Osteoblast (primary cell): ENCODE measurements around the gene FAM3B. TPM values are rescaled to one million over a fixed set of nuclear protein-coding genes. Genes with fewer than 3 reads are reported as not detected.

Experiments
- DNase-seq: peaks from one replicate; pipeline ENCODE4 v3.0.0; 2011; ENCODE audit warnings: low spot score, mixed read lengths; ENCODE audit not compliant: insufficient read length; ENCODE audit errors: missing footprints
- H2AFZ ChIP-seq: 2 replicates; pipeline ENCODE4 v1.6.0; 2011; ENCODE audit warnings: mild to moderate bottlenecking, low read length
- H3K27ac ChIP-seq: 2 replicates; pipeline ENCODE4 v1.5.1; 2011; ENCODE audit warnings: mild to moderate bottlenecking, low read depth, low read length, moderate library complexity
- H3K27me3 ChIP-seq: 2 replicates; pipeline ENCODE4 v1.6.0; 2012; ENCODE audit warnings: mild to moderate bottlenecking, control low read depth, inconsistent platforms, low read length, moderate library complexity; ENCODE audit not compliant: insufficient read depth
- H3K36me3 ChIP-seq: 2 replicates; pipeline ENCODE4 v1.5.1; 2011; ENCODE audit warnings: mild to moderate bottlenecking, low read length, control low read depth, moderate library complexity; ENCODE audit not compliant: insufficient read depth
- H3K4me1 ChIP-seq: 2 replicates; pipeline ENCODE4 v1.5.1; 2011; ENCODE audit warnings: mild to moderate bottlenecking, low read length, control low read depth, moderate library complexity; ENCODE audit not compliant: insufficient read depth
- H3K4me2 ChIP-seq: 2 replicates; pipeline ENCODE4 v1.6.0; 2011; ENCODE audit warnings: mild to moderate bottlenecking, low read length; ENCODE audit not compliant: insufficient read depth
- H3K4me3 ChIP-seq: fragments of 200-600 bp; sonication (generic); 3 replicates; pipeline ENCODE4 v1.5.1; 2012; ENCODE audit warnings: mild to moderate bottlenecking, low read length, inconsistent platforms; ENCODE audit not compliant: insufficient read depth
- H3K79me2 ChIP-seq: 2 replicates; pipeline ENCODE4 v1.6.0; 2012; ENCODE audit warnings: mild to moderate bottlenecking, low read length, control low read depth, inconsistent platforms; ENCODE audit not compliant: insufficient read depth
- H3K9me3 ChIP-seq: 2 replicates; pipeline ENCODE4 v1.5.1; 2011; ENCODE audit warnings: low read depth, low read length, control low read depth
- H4K20me1 ChIP-seq: 2 replicates; pipeline ENCODE4 v1.6.0; 2012; ENCODE audit warnings: mild to moderate bottlenecking, low read length, control low read depth; ENCODE audit not compliant: insufficient read depth
- CTCF ChIP-seq: IDR thresholded peaks from 2 replicates; pipeline ENCODE4 v1.5.1; 2011; ENCODE audit warnings: mild to moderate bottlenecking, low read depth, low read length, moderate library complexity; ENCODE audit errors: extremely low read depth
- total RNA-seq: library from RNA; depleted of rRNA; stranded (reverse); fragments of >200 nt; gene quantifications from 2 replicates; pipeline ENCODE4 v1.2.3, GENCODE V29; 2012

Gene FAM3B
- total RNA-seq, 1 donor = not detected

GRCh38 chr21:41319273-41319672 lies 2.7 kb downstream of the FAM3B start:
- Histone ChIP-seq H3K27ac (no peak overlapping the region), H2AFZ (no peak overlapping the region), H3K9me3 (no peaks in the 10 kb centered on the region), H3K4me1 (no peaks in the 10 kb centered on the region), H3K27me3 (peaks cover 32% of the 10 kb centered on the region), H3K36me3 (no peaks in the 10 kb centered on the region), H3K79me2 (no peaks in the 10 kb centered on the region), H3K4me2 (no peak overlapping the region), H3K4me3 (no peak overlapping the region), H4K20me1 (no peaks in the 10 kb centered on the region)
- DNase-seq = peak; percentile 47
- no peak for TF ChIP-seq CTCF

- Histone ChIP-seq H2AFZ (no peak overlapping the region), H3K9me3 (no peaks in the 10 kb centered on the region), H3K4me1 (no peaks in the 10 kb centered on the region), H3K36me3 (no peaks in the 10 kb centered on the region), H3K27ac (no peak overlapping the region), H3K79me2 (no peaks in the 10 kb centered on the region), H4K20me1 (no peaks in the 10 kb centered on the region), H3K4me2 (no peak overlapping the region), H3K27me3 (peaks cover 19% of the 10 kb centered on the region), H3K4me3 (no peak overlapping the region)
- TF ChIP-seq CTCF = no peak
- peak; percentile 49 for DNase-seq
These were observed 4.8 kb downstream of the FAM3B start for GRCh38 chr21:41321211-41321907.

GRCh38 chr21:41321908-41322495 lies 5.4 kb downstream of the FAM3B start:
- no peak for TF ChIP-seq CTCF
- H3K27ac ChIP-seq = no peak overlapping the region
- H3K4me2 ChIP-seq = no peak overlapping the region
- peak; percentile 64 for DNase-seq
- no peak overlapping the region for H3K4me3 ChIP-seq
- no peaks in the 10 kb centered on the region for H3K36me3 ChIP-seq
- H3K9me3 ChIP-seq = no peaks in the 10 kb centered on the region
- no peaks in the 10 kb centered on the region for H3K79me2 ChIP-seq
- H2AFZ ChIP-seq = no peak overlapping the region
- H3K4me1 ChIP-seq = no peaks in the 10 kb centered on the region
- H3K27me3 ChIP-seq = peaks cover 14% of the 10 kb centered on the region
- no peaks in the 10 kb centered on the region for H4K20me1 ChIP-seq

- Histone ChIP-seq H3K27me3 (peaks cover 6% of the 10 kb centered on the region), H3K27ac (no peak overlapping the region), H3K4me1 (no peaks in the 10 kb centered on the region), H4K20me1 (no peaks in the 10 kb centered on the region), H3K79me2 (no peaks in the 10 kb centered on the region), H3K4me3 (no peak overlapping the region), H3K9me3 (no peaks in the 10 kb centered on the region), H3K4me2 (no peak overlapping the region), H2AFZ (no peak overlapping the region), H3K36me3 (no peaks in the 10 kb centered on the region)
- no peak for TF ChIP-seq CTCF
- DNase-seq = peak; percentile 49
These were observed 6.1 kb downstream of the FAM3B start for GRCh38 chr21:41322496-41323382.
